GM19043 (cell line): Measurements from ENCODE around the gene ZYX.
"Not testable (repeated sequence)": the region's sequence is repeated elsewhere in the genome, so short reads cannot be mapped to it uniquely, and the experiment has no call there.

Experiments used
- ATAC-seq: cut with Tn5 transposase; IDR thresholded peaks from one replicate; pipeline ENCODE4 v1.9.1; 2021; ENCODE audit warnings: low read depth; ENCODE audit not compliant: unreplicated experiment

The ZYX gene

GRCh38 chr7:143384148-143384547 is 3.0 kb downstream of the ZYX start:
- ATAC-seq, result no peak

GRCh38 chr7:143384661-143385631 is 3.8 kb downstream of the ZYX start:
- ATAC-seq, result no peak

DNA sequence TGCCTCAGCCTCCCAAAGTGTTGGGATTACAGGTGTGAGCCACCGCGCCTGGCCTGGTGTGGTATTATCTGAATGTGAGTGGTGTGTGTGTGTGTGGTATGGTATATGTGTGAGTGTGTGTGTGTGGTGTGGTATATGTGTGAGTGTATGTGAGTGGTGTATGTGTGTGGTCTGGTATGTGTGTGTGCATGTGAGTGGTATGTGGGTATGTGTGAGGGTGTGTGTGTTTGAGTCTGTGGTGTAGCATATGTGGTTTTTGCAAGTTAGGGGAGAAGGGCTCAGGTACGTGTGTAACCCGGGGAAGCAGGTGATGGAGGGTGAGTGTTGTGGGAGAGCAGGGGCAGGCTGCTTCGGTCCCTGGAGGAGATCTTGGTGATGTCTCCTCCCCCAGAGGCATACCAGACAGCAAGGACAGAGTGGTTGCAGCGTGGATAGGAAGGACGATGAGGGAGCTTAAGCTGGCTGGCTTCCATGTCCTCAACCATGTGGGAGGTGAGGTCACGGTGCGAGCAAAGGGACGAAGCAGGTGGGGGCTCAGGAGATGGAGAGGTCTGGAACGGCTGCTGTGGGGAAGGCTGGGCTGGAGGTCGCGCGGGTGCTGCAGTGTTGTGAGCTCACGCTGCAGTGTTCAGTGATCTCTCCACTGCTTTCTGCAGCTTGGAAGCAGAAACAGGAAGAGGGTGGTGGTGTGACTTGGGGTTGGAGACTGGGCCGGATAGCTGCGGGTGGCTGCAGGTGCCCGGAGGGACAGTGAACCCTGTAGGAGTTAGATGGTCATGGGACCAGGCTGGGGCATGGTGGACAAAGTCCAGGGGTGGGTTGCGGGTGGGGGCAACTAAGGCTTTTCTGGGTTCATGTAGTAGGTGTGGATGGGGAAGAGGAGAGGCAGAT is 5.0 kb downstream of the ZYX start:
- ATAC-seq, result peak; percentile 40

GRCh38 chr7:143387156-143387975 is 6.2 kb downstream of the ZYX start:
- ATAC-seq, result no peak

- ATAC-seq, result no peak
Measured at GRCh38 chr7:143388051-143388450, 6.9 kb downstream of the ZYX start.

- ATAC-seq, result no peak
Measured at GRCh38 chr7:143388491-143389101, 7.5 kb downstream of the ZYX start.

GRCh38 chr7:143389316-143390103 is 8.4 kb downstream of the ZYX start:
- ATAC-seq, result no peak

- no peak for ATAC-seq
Measured at GRCh38 chr7:143390104-143390772, 9.1 kb downstream of the ZYX start.

DNA sequence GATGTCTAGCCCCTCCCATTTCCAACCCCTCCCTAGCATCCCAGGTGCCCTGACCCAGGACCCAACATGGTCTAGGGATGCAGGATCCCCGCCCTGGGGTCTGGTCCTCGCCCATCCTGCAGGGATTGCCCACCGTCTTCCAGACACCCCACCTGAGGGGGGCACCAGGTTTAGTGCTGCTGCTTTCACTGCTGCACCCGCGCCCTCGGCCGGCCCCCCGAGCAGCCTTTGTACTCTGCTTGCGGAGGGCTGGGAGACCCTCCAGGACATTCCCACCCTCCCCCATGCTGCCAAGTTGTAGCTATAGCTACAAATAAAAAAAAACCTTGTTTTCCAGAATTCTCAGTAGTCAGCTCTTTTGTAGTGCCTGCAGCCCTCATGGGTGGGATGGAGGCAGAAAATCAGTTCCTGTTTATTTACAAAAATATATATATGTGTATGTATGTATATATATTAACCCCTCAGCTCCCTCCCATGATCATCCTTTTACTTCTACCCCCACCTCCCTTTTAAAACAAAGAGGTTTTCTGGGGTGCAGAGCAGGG is 9.7 kb downstream of the ZYX start:
- no peak for ATAC-seq

- ATAC-seq, result no peak
Measured at GRCh38 chr7:143391462-143392404, 10.6 kb downstream of the ZYX start.

DNA sequence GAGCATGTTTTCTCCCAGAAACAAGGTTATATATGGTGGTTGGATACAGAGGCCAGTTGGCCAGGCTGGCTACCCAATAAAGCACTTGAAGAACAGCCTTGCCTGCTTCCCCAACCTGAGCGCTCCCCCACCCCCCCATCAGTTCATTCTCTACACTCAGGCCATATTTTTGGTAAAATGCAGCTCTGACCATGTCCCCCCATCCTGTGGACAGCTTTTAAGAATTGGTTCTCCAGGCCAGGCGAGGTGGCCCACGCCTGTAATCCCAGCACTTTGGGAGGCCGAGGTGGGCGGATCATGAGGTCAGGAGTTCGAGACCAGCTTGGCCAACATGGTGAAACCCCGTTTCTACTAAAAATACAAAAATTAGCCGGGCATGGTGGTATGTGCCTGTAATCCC is 11.3 kb downstream of the ZYX start:
- not testable (repeated sequence) for ATAC-seq

- no peak for ATAC-seq
Measured at GRCh38 chr7:143392875-143393266, 11.7 kb downstream of the ZYX start.

- no peak for ATAC-seq
Measured at GRCh38 chr7:143393267-143394041, 12.3 kb downstream of the ZYX start.

DNA sequence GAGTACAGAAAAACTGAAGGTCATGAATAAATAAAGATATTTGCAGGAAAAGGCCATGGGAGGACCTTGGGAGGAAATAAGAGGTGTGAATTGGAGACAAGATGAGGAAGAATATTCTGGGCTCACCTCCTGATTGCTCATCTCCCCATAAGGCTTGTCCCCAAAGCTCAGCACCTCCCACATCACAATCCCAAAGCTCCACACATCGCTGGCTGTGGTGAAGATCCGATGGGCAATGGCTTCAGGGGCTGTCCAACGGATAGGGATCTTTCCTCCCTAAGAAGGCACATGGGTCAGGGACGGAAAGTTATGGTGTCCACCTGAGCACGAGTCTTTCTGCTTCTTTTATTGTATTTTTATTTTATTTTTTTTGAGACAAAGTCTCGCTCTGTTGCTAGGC is 12.9 kb downstream of the ZYX start:
- ATAC-seq, result no peak

- no peak for ATAC-seq
Measured at GRCh38 chr7:143394777-143395176, 13.6 kb downstream of the ZYX start.
